ENCODE data around the gene AKAP3. TPM values are rescaled to one million over a fixed set of nuclear protein-coding genes. Genes with fewer than 3 reads are reported as not detected.

AKAP3 gene
- polyA plus RNA-seq, 1 experiment, result 0.98 TPM

DNA sequence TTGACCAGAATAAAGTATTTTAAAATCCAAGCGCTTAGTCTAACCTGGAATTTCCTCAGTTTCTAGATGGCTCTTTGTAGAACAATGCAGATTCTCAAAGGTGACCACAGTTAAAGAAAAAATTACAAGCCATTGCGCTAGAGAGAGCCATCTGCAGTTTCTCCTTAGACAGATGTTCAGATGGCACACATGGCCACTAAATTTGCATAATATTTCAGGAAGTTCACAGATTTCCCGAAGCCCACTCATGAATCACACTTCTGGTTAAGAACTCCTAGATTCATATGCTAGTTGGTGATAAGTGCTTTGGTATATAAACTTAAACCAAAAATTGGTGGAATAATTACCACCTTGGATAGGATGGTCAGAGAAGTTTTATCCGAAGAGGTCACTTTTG, 749 bp downstream of the AKAP3 start:
- no peaks in the 10 kb centered on the region for H3K27me3 ChIP-seq (ENCODE audit: control insufficient read depth, insufficient read depth, low read length)
- no peak for DNase-seq (ENCODE audit: low read depth)
- POLR2A ChIA-PET, result no interaction called here
- H3K36me3 ChIP-seq (ENCODE audit: control insufficient read depth, insufficient read depth, low read length), result no peaks in the 10 kb centered on the region
- CTCF ChIA-PET, result no interaction called here
- H3K4me3 ChIP-seq (ENCODE audit: low read depth, low read length), result peak overlapping the region; percentile 88
- TF ChIP-seq CTCF (IDR thresholded peaks at IDR 0.05; ENCODE audit: insufficient read depth, low read depth, low read length), result no peak

- ChIA-PET CTCF (interaction anchor here (1.1 kb wide), 1 partner anchor 10 kb away, joined by 4 read pairs; no protein-coding TSS in a partner anchor), POLR2A (no interaction called here)
- TF ChIP-seq CTCF (IDR thresholded peaks at IDR 0.05; ENCODE audit: insufficient read depth, low read depth, low read length), result no peak
- no peaks in the 10 kb centered on the region for H3K27me3 ChIP-seq (ENCODE audit: control insufficient read depth, insufficient read depth, low read length)
- no peak for DNase-seq (ENCODE audit: low read depth)
- H3K4me3 ChIP-seq (ENCODE audit: low read depth, low read length), result no peak overlapping the region
- H3K36me3 ChIP-seq (ENCODE audit: control insufficient read depth, insufficient read depth, low read length), result no peaks in the 10 kb centered on the region
These were observed 3.8 kb downstream of the AKAP3 start for GRCh38 chr12:4645023-4645422.

DNA sequence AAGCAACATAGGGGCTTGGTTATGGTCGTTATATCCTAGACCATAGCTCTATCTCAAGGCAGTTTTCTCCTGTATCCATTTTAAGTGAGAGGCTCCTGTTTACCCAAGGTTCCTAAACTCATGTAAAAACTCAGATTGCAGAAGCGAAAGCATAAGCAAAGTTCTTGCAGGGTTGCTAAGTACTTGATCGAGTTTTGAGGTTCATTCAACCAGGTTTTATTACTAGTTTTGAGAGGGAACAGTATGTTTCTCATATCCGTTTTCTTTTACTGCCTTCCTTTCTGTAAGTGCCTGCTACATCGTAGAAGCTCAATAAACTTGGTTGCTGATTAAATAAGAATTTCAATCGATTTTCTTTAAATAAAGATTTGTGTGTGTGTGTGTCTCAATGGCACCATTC, 5.1 kb downstream of the AKAP3 start:
- no peak for TF ChIP-seq CTCF (IDR thresholded peaks at IDR 0.05; ENCODE audit: insufficient read depth, low read depth, low read length)
- H3K36me3 ChIP-seq (ENCODE audit: control insufficient read depth, insufficient read depth, low read length), result no peaks in the 10 kb centered on the region
- H3K27me3 ChIP-seq (ENCODE audit: control insufficient read depth, insufficient read depth, low read length), result no peaks in the 10 kb centered on the region
- ChIA-PET CTCF (no interaction called here), POLR2A (no interaction called here)
- no peak overlapping the region for H3K4me3 ChIP-seq (ENCODE audit: low read depth, low read length)
- DNase-seq (ENCODE audit: low read depth), result no peak

GRCh38 chr12:4630262-4630661, 18.6 kb downstream of the AKAP3 start:
- CTCF ChIA-PET, result no interaction called here
- POLR2A ChIA-PET, result no interaction called here

GRCh38 chr12:4628406-4628805, 20.4 kb downstream of the AKAP3 start:
- no peak for TF ChIP-seq CTCF (IDR thresholded peaks at IDR 0.05; ENCODE audit: insufficient read depth, low read depth, low read length)
- H3K4me3 ChIP-seq (ENCODE audit: low read depth, low read length), result no peak overlapping the region
- H3K27me3 ChIP-seq (ENCODE audit: control insufficient read depth, insufficient read depth, low read length), result no peaks in the 10 kb centered on the region; the same call in 1 of the 2 replicates
- H3K36me3 ChIP-seq (ENCODE audit: control insufficient read depth, insufficient read depth, low read length), result no peaks in the 10 kb centered on the region
- no peak for DNase-seq (ENCODE audit: low read depth)
- ChIA-PET POLR2A (no interaction called here), CTCF (no interaction called here)

More at GRCh38 chr12:4630262-4630661, 18.6 kb downstream of the AKAP3 start:
- no peak for TF ChIP-seq CTCF (IDR thresholded peaks at IDR 0.05; ENCODE audit: insufficient read depth, low read depth, low read length)
- no peak for DNase-seq (ENCODE audit: low read depth)
- H3K36me3 ChIP-seq (ENCODE audit: control insufficient read depth, insufficient read depth, low read length), result no peaks in the 10 kb centered on the region
- H3K4me3 ChIP-seq (ENCODE audit: low read depth, low read length), result no peak overlapping the region
- H3K27me3 ChIP-seq (ENCODE audit: control insufficient read depth, insufficient read depth, low read length), result no peaks in the 10 kb centered on the region; the same call in 1 of the 2 replicates

Measured in BJ (cell line).